K562 (cell line): ENCODE data around the gene PPP4C. TPM values are rescaled to one million over a fixed set of nuclear protein-coding genes. Genes with fewer than 3 reads are reported as not detected.

Experiments
- ATAC-seq: fragments of 200-7000 bp; cut with Tn5 transposase; 3 replicates; pipeline ENCODE4 v1.9.1; 2020; ENCODE audit warnings: moderate library complexity
- BruUV-seq: library from RNA; stranded (reverse); fragments of 400-500 nt; replicated peaks from 2 replicates; lab custom pipeline; 2021; lab: Mats Ljungman, UMichigan
- CTCF ChIA-PET: fragments of 300-600 bp; formaldehyde crosslinking; extraction: SDS; loops from one replicate; lab custom pipeline; 2021; ENCODE audit warnings: low intra/inter-chr PET ratio; lab: Yijun Ruan, JAX
- POLR2A ChIA-PET: fragments of 300-600, 350-650 bp; sonication (Branson Sonifier 250); formaldehyde crosslinking; extraction: SDS; loops from one replicate; lab custom pipeline; 2021; ENCODE audit warnings: antibody characterized with exemption, inconsistent platforms; lab: Yijun Ruan, JAX
- DNase-seq, 4 experiments: peaks; one replicate each; pipeline versions ENCODE4 v3.0.0 to v3.0.0-alpha.2; 2011 to 2018; ENCODE audit warnings: low spot score in 3 of 4, mixed read lengths in 3 of 4; ENCODE audit errors: extremely low read depth in 1 of 4
- FAIRE-seq: peaks from 2 replicates; lab custom pipeline; 2011; peaks lifted over from hg19 to GRCh38; lab: Jason Lieb, UNC
- H2AFZ ChIP-seq: 2 replicates; pipeline ENCODE4 v1.6.0; 2011; ENCODE audit warnings: low read depth, low read length, control low read depth, inconsistent platforms
- H3K27ac ChIP-seq: fragments of 200-600 bp; 3 replicates; pipeline ENCODE4 v1.8.0; 2011; ENCODE audit warnings: low read depth, mild to moderate bottlenecking, control low read depth, inconsistent platforms, low read length, moderate library complexity, mixed read lengths; ENCODE audit errors: extremely low read depth
- H3K27me3 ChIP-seq, 2 experiments: fragments of 300-600 bp in 1 of 2; 2 replicates in 1 of 2; 3 replicates in 1 of 2; pipeline versions ENCODE4 v1.6.0 to v1.8.0; 2011; ENCODE audit warnings: inconsistent platforms in 2 of 2, low read length in 2 of 2, mild to moderate bottlenecking in 1 of 2, mixed read lengths in 1 of 2, moderate library complexity in 1 of 2; ENCODE audit not compliant: control insufficient read depth in 2 of 2, insufficient read depth in 2 of 2
- H3K36me3 ChIP-seq: fragments of 300-600 bp; 3 replicates; pipeline ENCODE4 v1.8.0; 2011; ENCODE audit warnings: mild to moderate bottlenecking, low read length, inconsistent platforms; ENCODE audit not compliant: control insufficient read depth, insufficient read depth
- H3K4me1 ChIP-seq, 2 experiments: fragments of 200-600 bp in 1 of 2; replicated peaks in 1 of 2; 2 replicates in 1 of 2; 3 replicates in 1 of 2; pipeline versions ENCODE4 v1.5.1 to v1.8.0; 2011; ENCODE audit warnings: inconsistent platforms in 2 of 2, low read length in 2 of 2, mild to moderate bottlenecking in 1 of 2, mixed read lengths in 1 of 2, moderate library complexity in 1 of 2; ENCODE audit not compliant: control insufficient read depth in 2 of 2, insufficient read depth in 2 of 2
- H3K4me2 ChIP-seq: 2 replicates; pipeline ENCODE4 v1.6.1; 2011; ENCODE audit warnings: low read length, control low read depth, inconsistent platforms, mixed read lengths; ENCODE audit not compliant: insufficient read depth
- H3K4me3 ChIP-seq: fragments of 200-600 bp; sonication (generic), shearing (Covaris generic); 2 replicates; pipeline ENCODE4 v1.5.1; 2016; ENCODE audit warnings: control low read depth, inconsistent platforms
- H3K79me2 ChIP-seq: fragments of 200-600 bp; 3 replicates; pipeline ENCODE4 v1.8.0; 2011; ENCODE audit warnings: low read length, inconsistent platforms; ENCODE audit not compliant: control insufficient read depth, insufficient read depth
- H3K9ac ChIP-seq, 2 experiments: 2 replicates each; pipeline versions ENCODE4 v1.6.0 to v1.6.1; 2011; ENCODE audit warnings: low read depth in 2 of 2, low read length in 2 of 2, control low read depth in 1 of 2, inconsistent platforms in 1 of 2, mild to moderate bottlenecking in 1 of 2, mixed read lengths in 1 of 2; ENCODE audit not compliant: insufficient read depth in 1 of 2
- H3K9me1 ChIP-seq: one replicate; pipeline ENCODE4 v1.6.0; 2011; ENCODE audit warnings: inconsistent platforms, mild to moderate bottlenecking, low read length, moderate library complexity; ENCODE audit not compliant: control insufficient read depth, insufficient read depth
- H3K9me3 ChIP-seq: replicated peaks from 2 replicates; pipeline ENCODE4 v1.5.1; 2011; ENCODE audit warnings: low read depth, low read length, inconsistent platforms; ENCODE audit not compliant: control insufficient read depth, insufficient read depth
- H4K20me1 ChIP-seq: replicated peaks from 2 replicates; pipeline ENCODE4 v1.6.1; 2011; ENCODE audit warnings: low read length, inconsistent platforms, mixed read lengths; ENCODE audit not compliant: control insufficient read depth, insufficient read depth
- CHD7 ChIP-seq: fragments of 200-600 bp; sonication (generic); IDR thresholded peaks from one replicate; pipeline ENCODE4 v1.6.1; 2012; ENCODE audit warnings: mild to moderate bottlenecking, low read depth, low read length, inconsistent platforms
- PKNOX1 ChIP-seq: fragments of 450-650 bp; IDR thresholded peaks from 2 replicates; pipeline ENCODE4 v1.6.1; 2016
- RFX7 ChIP-seq: fragments of 250-450 bp; sonication (Bioruptor Pico); IDR thresholded peaks from 2 replicates; pipeline ENCODE4 v1.5.1; 2021; ENCODE audit warnings: mild to moderate bottlenecking
- WGBS: fragments of 100-300 bp; shearing (Covaris generic); methylation state at CpG from one replicate; pipeline ENCODE4 v1.1.6; 2016; ENCODE audit warnings: low coverage, mixed read lengths; ENCODE audit not compliant: insufficient coverage; ENCODE audit errors: missing lambda C conversion rate; 5-methylcytosine and 5-hydroxymethylcytosine counted together
- in situ Hi-C: fragments of 300-500 bp; cut with MboI; formaldehyde crosslinking; loops from 4 replicates; pipeline ENCODE4 v1.15.0; 2018; ENCODE audit warnings: inconsistent platforms, mixed read lengths
- intact Hi-C: fragments of 100-400 bp; cut with micrococcal nuclease; formaldehyde crosslinking; loops from 2 replicates; pipeline ENCODE4 v1.14.2; 2022
- polyA plus RNA-seq, 8 experiments: library from polyadenylated mRNA; depleted of rRNA in 4 of 8; stranded (reverse) in 5 of 8; unstranded in 3 of 8; fragments of >200 nt; fragmentation: Nextera tagmentation in 2 of 8; fragmentation: Illumina TruSeq in 1 of 8; extraction: Ambion mirVana in 2 of 8; extraction: Trizol in 1 of 8; gene quantifications; 2 replicates each; pipeline versions ENCODE4 v1.2.1 to v1.2.3, GENCODE V29; 2011 to 2014; ENCODE audit warnings: inconsistent platforms in 1 of 8, missing spikeins in 1 of 8
- total RNA-seq, 7 experiments: library from RNA; depleted of rRNA in 6 of 7; stranded (reverse); fragments of >200 nt in 6 of 7; fragmentation: Illumina TruSeq in 2 of 7; extraction: Trizol in 2 of 7; gene quantifications; 2 replicates each; pipeline versions ENCODE4 v1.2.1 to v1.2.3, GENCODE V29; 2011 to 2021; ENCODE audit warnings: low replicate concordance in 1 of 7

PPP4C gene
- total and polyA plus RNA-seq, 9 of the 15 experiments (the other 6 are each of a cell fraction or from before 2014, with no cell fraction given) = 3.5 to 183 (median 131) TPM

- in situ Hi-C loops = loop anchor here (25.0 kb wide), 1 partner anchor 670 kb away; the partner anchor contains the start of genes BOLA2, SLX1B and SULT1A4
- POLR2A ChIA-PET = interaction anchor here (0.6 kb wide), 1 partner anchor 51 kb away, joined by 3 read pairs; no protein-coding TSS in a partner anchor
These were observed 56.2 kb downstream of the PPP4C start for GRCh38 chr16:30131869-30132475.

More at GRCh38 chr16:30131869-30132475, 56.2 kb downstream of the PPP4C start:
- no peaks in the 10 kb centered on the region for H3K9me1 ChIP-seq
- DNase-seq (no peak), ATAC-seq (no peak), FAIRE-seq (no peak)
- no peaks in the 10 kb centered on the region for H4K20me1 ChIP-seq
- TF ChIP-seq CHD7 (no peak), PKNOX1 (peak; percentile 56; the same call in 1 of the 2 replicates), RFX7 (CRISPR knock-in tag) (no peak)
- BruUV-seq = no TSS peak
- no peaks in the 10 kb centered on the region for H3K27me3 ChIP-seq
- H3K79me2 ChIP-seq = no peaks in the 10 kb centered on the region
- no peak overlapping the region for H3K9ac ChIP-seq
- H3K4me3 ChIP-seq = no peak overlapping the region
- intact Hi-C loops = no loop called here
- no peak overlapping the region for H2AFZ ChIP-seq
- H3K9me3 ChIP-seq = peaks cover 3% of the 10 kb centered on the region; the same call in 1 of the 2 replicates
- H3K27ac ChIP-seq = no peak overlapping the region
- WGBS = 39% methylated on average over 4 of the region's 4 CpGs
- H3K4me2 ChIP-seq = no peak overlapping the region
- no peaks in the 10 kb centered on the region; a peak in 1 of 5 replicates for H3K4me1 ChIP-seq
- no peaks in the 10 kb centered on the region for H3K36me3 ChIP-seq
- CTCF ChIA-PET = no interaction called here
